OCI-LY3 (cell line): ENCODE data around the gene LRRC61.

Experiments used
- CTCF ChIP-seq: fragments of 200-600, 300-600 bp; sonication (generic); IDR thresholded peaks from 2 replicates; pipeline ENCODE4 v1.5.1; 2014; ENCODE audit warnings: antibody characterized with exemption, low read length, low read depth
- EZH2phosphoT487 ChIP-seq: fragments of 200-600 bp; shearing (Covaris generic); IDR thresholded peaks from 2 replicates; pipeline ENCODE4 v1.6.1; 2018; ENCODE audit warnings: antibody characterized with exemption, mixed run types, low read depth

- TF ChIP-seq CTCF (no peak), EZH2phosphoT487 (no peak)
These were observed 59.7 kb downstream of the LRRC61 start for GRCh38 chr7:150382844-150383225.
